ENCODE data around the gene FAM72D.
"Not testable (repeated sequence)": the region's sequence is repeated elsewhere in the genome, so short reads cannot be mapped to it uniquely, and the experiment has no call there.

The FAM72D gene

GRCh38 chr1:145095284-145096057 is at the start of gene FAM72D, which contains the start of gene SRGAP2B:
FAM72D (plus strand) TSS chr1:145095974; CDS start chr1:145096848, 874 bp downstream.
SRGAP2B (minus strand) TSS chr1:145095328; CDS start chr1:145092901, 2,427 bp downstream.
- DNase-seq (ENCODE audit: low read depth in 4 of 4, low spot score in 1 of 4), result not testable (repeated sequence)

- not testable (repeated sequence) for DNase-seq (ENCODE audit: low read depth in 4 of 4, low spot score in 1 of 4)
These were observed 48.2 kb upstream of the FAM72D start for GRCh38 chr1:145047553-145047952.

GRCh38 chr1:145048181-145048856 is 47.5 kb upstream of the FAM72D start:
- not testable (repeated sequence) for DNase-seq (ENCODE audit: low read depth in 4 of 4, low spot score in 1 of 4)

GRCh38 chr1:145052019-145052776 is 43.6 kb upstream of the FAM72D start:
- not testable (repeated sequence) for DNase-seq (ENCODE audit: low read depth in 4 of 4, low spot score in 1 of 4)

GRCh38 chr1:145053428-145053827 is 42.3 kb upstream of the FAM72D start:
- not testable (repeated sequence) for DNase-seq (ENCODE audit: low read depth in 4 of 4, low spot score in 1 of 4)

- not testable (repeated sequence) for DNase-seq (ENCODE audit: low read depth in 4 of 4, low spot score in 1 of 4)
These were observed 40.5 kb upstream of the FAM72D start for GRCh38 chr1:145055217-145055760.

- not testable (repeated sequence) for DNase-seq (ENCODE audit: low read depth in 4 of 4, low spot score in 1 of 4)
These were observed 37.6 kb upstream of the FAM72D start for GRCh38 chr1:145058184-145058583.

- DNase-seq (ENCODE audit: low read depth in 4 of 4, low spot score in 1 of 4), result not testable (repeated sequence)
These were observed 32.5 kb upstream of the FAM72D start for GRCh38 chr1:145063285-145063684.

- not testable (repeated sequence) for DNase-seq (ENCODE audit: low read depth in 4 of 4, low spot score in 1 of 4)
These were observed 31.7 kb upstream of the FAM72D start for GRCh38 chr1:145063941-145064648.

- not testable (repeated sequence) for DNase-seq (ENCODE audit: low read depth in 4 of 4, low spot score in 1 of 4)
These were observed 30.5 kb upstream of the FAM72D start for GRCh38 chr1:145065194-145065826.

GRCh38 chr1:145066486-145066885 is 29.3 kb upstream of the FAM72D start:
- DNase-seq (ENCODE audit: low read depth in 4 of 4, low spot score in 1 of 4), result not testable (repeated sequence)

GRCh38 chr1:145071569-145071968 is 24.2 kb upstream of the FAM72D start:
- DNase-seq (ENCODE audit: low read depth in 4 of 4, low spot score in 1 of 4), result not testable (repeated sequence)

- not testable (repeated sequence) for DNase-seq (ENCODE audit: low read depth in 4 of 4, low spot score in 1 of 4)
These were observed 21.7 kb upstream of the FAM72D start for GRCh38 chr1:145074021-145074559.

GRCh38 chr1:145076877-145077276 is 18.9 kb upstream of the FAM72D start:
- not testable (repeated sequence) for DNase-seq (ENCODE audit: low read depth in 4 of 4, low spot score in 1 of 4)

GRCh38 chr1:145077872-145078786 is 17.6 kb upstream of the FAM72D start:
- not testable (repeated sequence) for DNase-seq (ENCODE audit: low read depth in 4 of 4, low spot score in 1 of 4)

- DNase-seq (ENCODE audit: low read depth in 4 of 4, low spot score in 1 of 4), result not testable (repeated sequence)
These were observed 16.9 kb upstream of the FAM72D start for GRCh38 chr1:145078787-145079370.

GRCh38 chr1:145079737-145080136 is 16.0 kb upstream of the FAM72D start:
- DNase-seq (ENCODE audit: low read depth in 4 of 4, low spot score in 1 of 4), result not testable (repeated sequence)

GRCh38 chr1:145080193-145080592 is 15.6 kb upstream of the FAM72D start:
- DNase-seq (ENCODE audit: low read depth in 4 of 4, low spot score in 1 of 4), result not testable (repeated sequence)

Measured in stimulated activated CD4-positive, alpha-beta T cell treated with anti-CD3 and anti-CD28 coated beads, Interleukin-1b, Interleukin-23, amount 100 ng/mL, for 24 hours (primary cell).